Stomach smooth muscle (tissue), 2 donors: ENCODE data around the gene TMCO4.
"Not testable (repeated sequence)": the region's sequence is repeated elsewhere in the genome, so short reads cannot be mapped to it uniquely, and the experiment has no call there.

ENCODE experiments used
- H3K27ac ChIP-seq: one replicate; pipeline ENCODE4 v1.7.0; 2013; ENCODE audit warnings: mild to moderate bottlenecking, low read length, inconsistent platforms
- H3K27me3 ChIP-seq, 2 donors: one replicate each; pipeline ENCODE4 v1.7.0; 2013; ENCODE audit warnings: low read length in 2 of 2; ENCODE audit not compliant: insufficient read depth in 2 of 2, control insufficient read depth in 1 of 2
- H3K36me3 ChIP-seq, 2 donors: one replicate each; pipeline ENCODE4 v1.7.0; 2013; ENCODE audit warnings: low read length in 2 of 2; ENCODE audit not compliant: control insufficient read depth in 2 of 2, insufficient read depth in 2 of 2
- H3K4me1 ChIP-seq: one replicate; pipeline ENCODE4 v1.7.0; 2013; ENCODE audit warnings: low read length; ENCODE audit not compliant: control insufficient read depth, insufficient read depth
- H3K4me3 ChIP-seq, 2 donors: one replicate each; pipeline ENCODE4 v1.7.0; 2013; ENCODE audit warnings: low read length in 2 of 2
- H3K9ac ChIP-seq, 2 donors: one replicate each; pipeline ENCODE4 v1.7.0; 2013; ENCODE audit warnings: low read length in 2 of 2, mild to moderate bottlenecking in 1 of 2
- H3K9me3 ChIP-seq, 2 donors: one replicate each; pipeline ENCODE4 v1.7.0; 2013; ENCODE audit warnings: low read length in 2 of 2; ENCODE audit not compliant: control insufficient read depth in 2 of 2
- donor health status: healthy.
- donor health status: Pancreatic carcinoma.

The TMCO4 gene

DNA sequence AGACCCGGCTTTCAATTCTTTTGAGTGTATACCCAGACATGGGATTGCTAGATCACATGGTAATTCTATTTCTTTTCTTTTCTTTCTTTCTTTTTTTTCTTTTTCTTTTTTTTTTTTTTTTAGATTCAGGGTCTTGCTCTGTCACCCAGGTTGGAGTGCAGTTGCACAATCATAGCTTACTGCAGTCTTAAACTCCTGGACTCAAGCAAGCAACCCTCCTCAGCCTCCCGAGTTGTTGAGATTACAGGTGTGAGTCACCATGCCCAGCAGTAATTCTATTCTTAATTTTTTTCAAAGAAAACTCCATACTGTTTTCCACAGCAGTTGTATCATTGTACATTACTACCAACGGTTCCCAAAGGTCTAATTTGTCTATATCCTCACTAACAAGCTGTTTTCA is 28.8 kb upstream of the TMCO4 start:
- H3K9ac ChIP-seq = no peak overlapping the region
- no peaks in the 10 kb centered on the region for H3K4me1 ChIP-seq
- H3K9me3 ChIP-seq = peaks cover 0 to 6% of the 10 kb centered on the region in 2 donors
- peaks cover 8 to 10% of the 10 kb centered on the region in 2 donors for H3K27me3 ChIP-seq
- H3K27ac ChIP-seq = no peak overlapping the region
- H3K4me3 ChIP-seq = no peak overlapping the region
- H3K36me3 ChIP-seq = no peaks in the 10 kb centered on the region

DNA sequence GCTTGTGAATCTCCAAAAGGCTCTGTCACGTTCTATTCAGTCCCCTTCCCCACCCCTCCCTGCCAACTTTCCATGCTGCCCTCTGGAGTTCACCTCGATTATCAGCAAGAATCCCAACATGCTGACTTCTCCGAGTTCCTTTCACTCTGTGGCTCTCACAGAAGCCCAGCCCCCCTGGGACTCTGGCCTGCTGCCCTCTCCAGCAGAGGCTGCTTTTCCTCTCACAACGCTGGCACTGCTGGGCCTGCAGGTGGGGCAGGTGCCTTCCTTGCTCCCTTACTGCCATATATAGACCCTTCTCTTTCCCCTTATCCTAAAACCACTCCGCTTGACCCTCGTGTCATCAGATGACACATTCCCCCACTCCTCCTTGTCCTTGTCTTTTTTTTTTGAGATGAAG is 25.6 kb upstream of the TMCO4 start:
- Histone ChIP-seq H3K4me3 (no peak overlapping the region), H3K27ac (no peak overlapping the region), H3K36me3 (no peaks in the 10 kb centered on the region), H3K27me3 (peaks cover 3% of the 10 kb centered on the region in 2 donors), H3K4me1 (no peaks in the 10 kb centered on the region), H3K9ac (no peak overlapping the region), H3K9me3 (no peaks in the 10 kb centered on the region)

DNA sequence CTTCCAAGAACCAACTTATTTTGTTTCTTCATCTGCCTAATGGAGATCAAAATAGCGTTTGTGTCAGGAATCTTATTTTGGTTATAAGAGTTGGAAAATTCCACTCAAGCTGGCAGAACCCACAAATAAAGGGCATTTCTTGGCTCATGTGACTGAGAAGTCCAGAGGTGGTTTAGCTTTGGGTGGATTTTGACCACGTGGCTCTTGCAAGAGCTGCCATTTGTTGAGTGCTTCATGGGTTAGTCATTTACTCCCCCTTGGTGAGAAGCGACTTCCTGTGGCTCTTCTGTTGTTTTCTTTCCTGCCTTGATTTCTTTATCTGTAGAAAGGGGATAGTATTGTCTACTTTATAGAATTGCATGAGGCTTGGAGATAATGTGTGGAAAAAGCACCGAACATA is 24.8 kb upstream of the TMCO4 start:
- H3K36me3 ChIP-seq = no peaks in the 10 kb centered on the region
- peaks cover 3% of the 10 kb centered on the region in 2 donors for H3K27me3 ChIP-seq
- no peaks in the 10 kb centered on the region for H3K4me1 ChIP-seq
- H3K9ac ChIP-seq = no peak overlapping the region
- H3K27ac ChIP-seq = no peak overlapping the region
- no peak overlapping the region for H3K4me3 ChIP-seq
- no peaks in the 10 kb centered on the region for H3K9me3 ChIP-seq

DNA sequence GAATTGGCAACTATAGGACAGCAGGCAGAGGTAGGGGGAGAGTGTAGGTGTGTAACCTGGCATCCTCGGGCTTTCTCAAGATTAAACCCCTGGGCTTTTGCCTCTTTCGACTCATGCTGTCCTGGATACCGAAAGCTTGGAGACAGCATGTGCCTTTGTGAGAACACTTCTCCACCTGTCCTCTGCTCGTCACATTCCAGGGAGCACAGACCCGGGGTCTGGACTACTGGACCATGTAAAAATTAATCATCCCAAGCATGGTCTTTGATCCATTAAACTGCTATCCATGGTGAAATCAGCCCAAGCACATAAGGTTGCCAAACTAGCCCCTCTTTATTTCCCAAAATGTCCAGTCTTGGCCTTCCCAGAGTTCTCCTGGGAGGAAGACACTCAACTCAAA is 24.3 kb upstream of the TMCO4 start:
- Histone ChIP-seq H3K27me3 (peaks cover 3% of the 10 kb centered on the region in 2 donors), H3K4me1 (no peaks in the 10 kb centered on the region), H3K36me3 (no peaks in the 10 kb centered on the region), H3K27ac (no peak overlapping the region), H3K9ac (no peak overlapping the region), H3K9me3 (no peaks in the 10 kb centered on the region), H3K4me3 (no peak overlapping the region)

DNA sequence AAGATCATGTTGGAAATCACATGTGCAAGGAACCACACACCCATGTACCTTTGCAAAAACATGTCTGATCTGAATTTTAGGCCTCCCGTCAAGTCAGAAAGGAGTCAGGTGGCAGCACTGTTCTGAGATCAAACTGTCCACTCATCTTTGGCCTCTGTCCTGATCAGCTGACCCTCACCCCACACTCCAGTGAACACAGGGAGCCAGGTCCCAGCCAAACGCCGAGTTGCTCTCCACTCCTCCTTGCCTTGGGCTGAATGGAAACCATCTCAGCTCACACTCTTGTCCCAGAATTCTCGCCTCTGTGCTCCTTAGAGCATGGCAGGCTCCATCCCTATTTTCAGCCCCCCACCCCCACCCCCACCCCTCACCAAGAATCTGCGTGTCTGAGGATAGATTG is 20.0 kb upstream of the TMCO4 start:
- H3K27ac ChIP-seq = no peak overlapping the region
- H3K27me3 ChIP-seq = no peaks in the 10 kb centered on the region
- no peaks in the 10 kb centered on the region for H3K9me3 ChIP-seq
- H3K4me1 ChIP-seq = no peaks in the 10 kb centered on the region
- H3K9ac ChIP-seq = no peak overlapping the region
- H3K4me3 ChIP-seq = no peak overlapping the region
- H3K36me3 ChIP-seq = no peaks in the 10 kb centered on the region

GRCh38 chr1:19818324-19818723 is 18.6 kb upstream of the TMCO4 start:
- Histone ChIP-seq H3K27ac (no peak overlapping the region), H3K36me3 (no peaks in the 10 kb centered on the region), H3K4me1 (no peaks in the 10 kb centered on the region)

DNA sequence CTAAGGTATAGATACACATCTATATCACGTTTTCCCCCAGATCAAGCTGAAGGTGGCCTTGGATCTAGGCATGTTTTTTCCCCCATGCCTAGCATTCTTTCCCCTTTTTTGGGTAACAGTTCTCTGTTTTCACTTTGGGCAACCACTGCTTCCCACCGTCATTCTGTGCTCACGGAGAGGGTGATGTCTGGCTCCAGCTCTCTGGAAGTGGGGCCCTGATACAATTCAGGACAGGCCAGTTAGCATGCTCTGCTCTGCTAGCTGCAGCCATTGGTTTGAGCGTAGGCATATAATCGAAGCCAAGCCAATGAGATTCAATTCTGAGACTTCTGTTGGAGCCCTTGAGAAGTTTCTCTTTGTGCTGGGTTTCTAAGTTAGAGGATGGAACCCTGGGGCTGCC is 17.4 kb upstream of the TMCO4 start:
- Histone ChIP-seq H3K36me3 (no peaks in the 10 kb centered on the region), H3K27ac (no peak overlapping the region), H3K9me3 (no peaks in the 10 kb centered on the region), H3K4me1 (no peaks in the 10 kb centered on the region), H3K27me3 (no peaks in the 10 kb centered on the region), H3K9ac (no peak overlapping the region), H3K4me3 (no peak overlapping the region)

More at GRCh38 chr1:19818324-19818723, 18.6 kb upstream of the TMCO4 start:
- Histone ChIP-seq H3K4me3 (no peak overlapping the region), H3K9ac (no peak overlapping the region), H3K27me3 (no peaks in the 10 kb centered on the region), H3K9me3 (no peaks in the 10 kb centered on the region)

DNA sequence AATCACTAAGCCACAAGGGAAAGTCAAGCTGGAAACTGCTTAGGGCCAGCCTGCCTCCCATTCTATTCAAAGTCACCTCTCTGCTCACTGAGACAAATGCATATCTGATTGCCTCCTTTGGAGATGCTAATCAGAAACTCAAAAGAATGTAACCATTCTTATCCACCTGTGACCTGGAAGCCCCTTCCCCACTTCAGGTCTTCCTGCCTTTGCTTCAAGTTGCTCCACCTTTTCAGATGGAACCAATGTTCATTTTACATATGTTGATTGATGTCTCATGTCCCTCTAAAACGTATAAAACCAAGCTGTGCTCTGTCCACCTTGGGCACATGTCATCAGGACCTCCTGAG is 17.0 kb upstream of the TMCO4 start:
- H3K4me3 ChIP-seq, H3K9ac ChIP-seq, H3K36me3 ChIP-seq, H3K27me3 ChIP-seq, H3K27ac ChIP-seq, H3K4me1 ChIP-seq, H3K9me3 ChIP-seq: not testable (repeated sequence)

DNA sequence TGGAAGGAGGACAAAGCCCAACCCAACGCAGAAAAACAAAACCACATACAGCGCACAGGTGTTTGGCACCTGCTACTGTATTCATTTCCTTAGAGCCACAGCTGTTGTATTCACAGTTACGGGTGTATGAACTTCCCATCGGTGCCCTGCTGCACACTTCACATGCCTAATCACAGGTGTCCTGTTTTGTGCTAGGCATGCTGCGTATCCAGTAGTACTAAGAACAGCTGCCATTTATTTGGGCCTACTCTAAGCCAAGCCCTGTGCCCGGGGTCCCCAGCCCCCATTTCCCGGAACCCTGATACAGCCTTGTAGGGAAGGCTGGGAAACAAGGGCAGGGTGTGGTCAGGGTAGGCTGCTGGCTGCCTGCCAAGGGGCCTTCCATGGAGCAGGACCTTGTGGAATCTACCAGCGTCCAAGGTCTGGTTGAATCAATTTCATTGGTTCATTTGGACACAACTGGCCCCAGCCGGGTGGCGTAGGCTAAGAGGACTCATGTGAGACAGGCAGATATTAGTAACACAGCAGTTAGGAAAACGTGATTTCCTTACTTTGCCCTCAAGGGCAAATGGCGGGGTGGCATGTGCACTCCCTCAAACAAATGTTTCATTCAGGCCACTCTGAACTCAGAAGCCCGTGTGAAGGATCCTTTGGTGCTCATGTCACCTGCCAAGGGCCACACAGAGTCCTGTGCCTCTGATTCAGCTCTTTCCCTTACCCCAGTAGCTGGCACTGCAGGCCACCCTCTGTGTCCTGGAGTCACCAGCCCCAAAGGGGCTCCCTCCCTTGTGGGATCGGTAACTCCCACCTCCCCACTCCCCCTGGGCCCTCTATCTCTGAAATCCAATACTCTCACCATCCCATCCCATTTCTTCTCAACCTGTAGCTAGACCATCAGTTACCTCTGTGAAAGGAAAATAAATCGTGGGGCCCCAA is 16.4 kb upstream of the TMCO4 start:
- H3K36me3 ChIP-seq = no peaks in the 10 kb centered on the region
- no peaks in the 10 kb centered on the region for H3K4me1 ChIP-seq
- H3K27ac ChIP-seq = no peak overlapping the region
- H3K9ac ChIP-seq = no peak overlapping the region
- H3K9me3 ChIP-seq = no peaks in the 10 kb centered on the region
- no peak overlapping the region for H3K4me3 ChIP-seq
- no peaks in the 10 kb centered on the region for H3K27me3 ChIP-seq

DNA sequence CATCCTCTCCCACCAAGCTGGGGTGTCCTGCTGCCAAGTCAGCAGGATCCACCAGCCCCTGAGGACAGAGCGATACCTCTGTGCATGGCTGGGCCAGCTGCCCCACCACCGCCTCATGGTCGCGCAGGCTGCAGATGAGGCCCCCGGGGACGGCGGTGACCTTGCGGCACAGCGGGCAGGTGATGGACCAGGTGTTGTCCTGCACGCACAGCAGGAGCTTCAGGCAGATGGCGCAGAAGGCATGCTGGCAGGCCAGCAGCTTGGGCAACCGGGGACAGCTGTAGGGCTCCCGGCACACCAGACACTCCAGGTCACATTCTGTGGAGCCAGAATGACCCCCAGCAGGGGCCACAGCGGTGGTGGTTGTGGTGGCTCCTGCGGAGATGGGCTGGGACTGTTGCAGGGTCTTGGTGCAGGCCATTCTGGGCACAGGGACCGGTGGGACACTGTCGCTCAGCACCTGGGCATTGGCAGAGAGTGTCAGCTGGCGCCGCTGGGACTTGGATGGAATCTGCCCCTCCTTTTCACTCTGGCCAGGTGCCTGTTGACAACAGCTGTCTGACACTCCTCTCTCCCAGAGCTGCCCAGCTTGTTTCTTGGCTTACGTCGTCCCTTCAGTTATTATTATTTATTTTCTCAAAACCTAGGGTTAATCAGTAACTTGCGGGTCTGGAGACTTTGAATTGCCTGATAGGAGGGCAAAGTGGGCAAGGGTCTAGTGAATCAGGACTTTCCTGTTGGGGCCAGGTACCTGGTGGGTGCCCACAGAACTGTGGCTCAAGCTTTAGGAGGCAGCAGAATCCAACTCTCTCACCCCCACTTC is 15.2 kb upstream of the TMCO4 start, which contains the start of gene RNF186:
Gene RNF186, minus strand, starts transcription at position 603 of the 823 bp plus-strand sequence. Its CDS starts 182 bp downstream, at position 421.
- H3K4me3 ChIP-seq = no peak within 1 kb of the TSS
- no peaks in the 10 kb centered on the region for H3K36me3 ChIP-seq
- H3K4me1 ChIP-seq = no peaks in the 10 kb centered on the region
- no peak within 1 kb of the TSS for H3K9ac ChIP-seq
- H3K9me3 ChIP-seq = no peaks in the 10 kb centered on the region
- H3K27ac ChIP-seq = no peak within 1 kb of the TSS
- H3K27me3 ChIP-seq = peaks cover 0 to 2% of the 10 kb centered on the region in 2 donors
